Pancreas (tissue), 10 donors: ENCODE results near the gene EZH1. TPM values are rescaled to one million over a fixed set of nuclear protein-coding genes. Genes with fewer than 3 reads are reported as not detected.

Experiments used
- ATAC-seq, 4 donors: fragments of 200-7000 bp; cut with Tn5 transposase; one replicate each; pipeline versions ENCODE4 v1.8.0 to v1.9.1; 2020; ENCODE audit warnings: mild to moderate bottlenecking in 4 of 4, moderate library complexity in 4 of 4
- DNase-seq, 6 donors: peaks; one replicate each; pipeline ENCODE4 v3.0.0-alpha.2; 2020
- FAIRE-seq: peaks from 2 replicates; lab custom pipeline; 2012; peaks lifted over from hg19 to GRCh38; lab: Jason Lieb, UNC
- H3K27ac ChIP-seq, 4 donors: fragments of 200-600 bp; sonication (generic); 1 replicate in 3 of 4; 2 replicates in 1 of 4; pipeline versions ENCODE4 v1.5.0 to v1.8.0; 2020
- H3K27me3 ChIP-seq, 4 donors: fragments of 200-600 bp; one replicate each; pipeline ENCODE4 v1.8.0; 2021
- H3K36me3 ChIP-seq, 3 donors: fragments of 200-600 bp; sonication (generic) in 1 of 3; one replicate each; pipeline versions ENCODE4 v1.5.0 to v1.8.0; 2020 to 2021
- H3K4me1 ChIP-seq, 3 donors: fragments of 200-600 bp; one replicate each; pipeline ENCODE4 v1.8.0; 2021
- H3K4me3 ChIP-seq, 4 donors: fragments of 200-600 bp; sonication (generic) in 2 of 4; one replicate each; pipeline versions ENCODE4 v1.5.0 to v1.8.0; 2020 to 2021
- H3K9me3 ChIP-seq, 4 donors: fragments of 200-600 bp; one replicate each; pipeline ENCODE4 v1.8.0; 2021
- CTCF ChIP-seq, 4 donors: fragments of 200-600 bp; sonication (generic) in 3 of 4; IDR thresholded peaks; one replicate each; pipeline versions ENCODE4 v1.5.0 to v1.8.0; 2021; ENCODE audit warnings: antibody characterized with exemption in 4 of 4
- WGBS, 2 donors: extraction: QIAGEN DNeasy Blood & Tissue Kit; methylation state at CpG; one replicate each; pipeline ENCODE4 v1.1.7; 2013; 5-methylcytosine and 5-hydroxymethylcytosine counted together
- intact Hi-C, 3 donors: fragments of 100-400 bp; cut with DNase I; formaldehyde crosslinking; loops; one replicate each; pipeline versions ENCODE4 v1.11.1 to v1.14.2; 2022
- polyA plus RNA-seq, 2 donors: library from polyadenylated mRNA; stranded (reverse); fragments of 200-250 nt; gene quantifications; one replicate each; pipeline ENCODE4 v1.2.3, GENCODE V29; 2013
- total RNA-seq, 6 donors: library from RNA; stranded (reverse); fragmentation: NEBNext Ultra II Directional in 4 of 6; extraction: Animal tissue kit (Norgen Biotek cat#: 25700) in 4 of 6; gene quantifications; one replicate each; pipeline versions ENCODE4 v1.2.1 to v1.2.4, GENCODE V29; 2021 to 2023
- donor health status: healthy with polysubstance abuse.
- donor health status: DM: no; HTN: no; CAD: no; lungs with moderate emphysema.
- donor health status: DM: no; HTN: no; CAD: no.
- donor health status: control.
- donor health status: control.
- donor health status: Bipolar disorder and iron deficiency.
- donor health status: DM: yes; HTN: yes; CAD: no.
- donor health status: DM: no; HTN: no; CAD: no.
- donor health status: DM: no; HTN: no; CAD: no.
- donor health status: DM: yes; HTN: yes; CAD: no.

EZH1 gene
- total and polyA plus RNA-seq, 8 donors = 8.8 to 25.4 (median 15.5) TPM

GRCh38 chr17:42779304-42779935 lies 34.6 kb upstream of the EZH1 start:
- H3K27me3 ChIP-seq = peaks cover 0 to 3% (median 0%) of the 10 kb centered on the region in 4 donors
- H3K4me1 ChIP-seq = peaks cover 0 to 9% (median 3%) of the 10 kb centered on the region in 3 donors
- ATAC-seq (no peak), DNase-seq (no peak), FAIRE-seq (no peak)
- WGBS, 2 donors = 45 to 53% methylated on average over 3 of the region's 3 CpGs
- H3K4me3 ChIP-seq = no peak overlapping the region
- peaks cover 0 to 29% (median 13%) of the 10 kb centered on the region in 3 donors for H3K36me3 ChIP-seq
- H3K9me3 ChIP-seq = no peaks in the 10 kb centered on the region
- H3K27ac ChIP-seq = no peak overlapping the region
- no peak for TF ChIP-seq CTCF (IDR thresholded peaks at IDR 0.05)
- intact Hi-C loops = no loop called here

GRCh38 chr17:42778570-42778969 lies 33.7 kb upstream of the EZH1 start:
- FAIRE-seq (no peak), ATAC-seq (no peak), DNase-seq (no peak)
- Histone ChIP-seq H3K4me1 (peaks cover 0 to 10% (median 9%) of the 10 kb centered on the region in 3 donors), H3K27me3 (peaks cover 0 to 3% (median 0%) of the 10 kb centered on the region in 4 donors), H3K27ac (no peak overlapping the region), H3K9me3 (no peaks in the 10 kb centered on the region), H3K36me3 (peaks cover 0 to 29% (median 13%) of the 10 kb centered on the region in 3 donors), H3K4me3 (no peak overlapping the region)
- 68 to 72% methylated on average over 5 of the region's 5 CpGs for whole genome bisulfite sequencing, 2 donors
- intact Hi-C loops = no loop called here
- TF ChIP-seq CTCF (IDR thresholded peaks at IDR 0.05) = no peak

- ATAC-seq = no peak
- peaks cover 0 to 17% (median 3%) of the 10 kb centered on the region in 3 donors for H3K4me1 ChIP-seq
- intact Hi-C loops = no loop called here
- no peaks in the 10 kb centered on the region for H3K9me3 ChIP-seq
- TF ChIP-seq CTCF (IDR thresholded peaks at IDR 0.05) = no peak
- DNase-seq = no peak
- FAIRE-seq = no peak
- H3K4me3 ChIP-seq = no peak overlapping the region
- H3K27ac ChIP-seq = no peak overlapping the region
- H3K36me3 ChIP-seq = peaks cover 0 to 29% (median 13%) of the 10 kb centered on the region in 3 donors
- 56 to 57% methylated on average over 3 of the region's 3 CpGs for WGBS, 2 donors
- H3K27me3 ChIP-seq = peaks cover 0 to under 1% (median 0%) of the 10 kb centered on the region in 4 donors
Observed at GRCh38 chr17:42775534-42776098, 30.8 kb upstream of the EZH1 start.

- peak overlapping the region; percentile 55 to 98 (median 76) for H3K4me3 ChIP-seq
- H3K9me3 ChIP-seq = no peaks in the 10 kb centered on the region
- FAIRE-seq (no peak), ATAC-seq (no peak), DNase-seq (no peak)
- intact Hi-C loops = no loop called here
- no peak overlapping the region for H3K27ac ChIP-seq
- no peak for TF ChIP-seq CTCF (IDR thresholded peaks at IDR 0.05)
- peaks cover 0 to 25% (median 13%) of the 10 kb centered on the region in 3 donors for H3K36me3 ChIP-seq
- no peaks in the 10 kb centered on the region for H3K27me3 ChIP-seq
- WGBS, 2 donors = 69 to 72% methylated on average over 3 of the region's 3 CpGs
- H3K4me1 ChIP-seq = peaks cover 0 to 17% (median 0%) of the 10 kb centered on the region in 3 donors
Observed at GRCh38 chr17:42774066-42774745, 29.4 kb upstream of the EZH1 start.
